ENCODE results near the gene FAM168A. TPM values are rescaled to one million over a fixed set of nuclear protein-coding genes. Genes with fewer than 3 reads are reported as not detected.

The FAM168A gene
- total and polyA plus RNA-seq, 9 of the 15 experiments (the other 6 are each of a cell fraction or from before 2014, with no cell fraction given): 0.44 to 7.2 (median 2.9) TPM

- TF ChIP-seq RBM25 (IDR thresholded peaks at IDR 0.05; ENCODE audit: low read depth, low read length, severe bottlenecking): no peak
- no peak for TF ChIP-seq CHD4 (IDR thresholded peaks at IDR 0.05; ENCODE audit: insufficient read depth, insufficient replicate concordance, low read depth, low read length, poor library complexity, severe bottlenecking)
These were observed 166.5 kb downstream of the FAM168A start (continued) for GRCh38 chr11:73431396-73431795.

GRCh38 chr11:73430326-73430725 lies 167.6 kb downstream of the FAM168A start:
- POLR2A ChIA-PET: interaction anchor here (1.2 kb wide), 1 partner anchor 13 kb away, joined by 3 read pairs; no protein-coding TSS in a partner anchor
- H2AFZ ChIP-seq (ENCODE audit: low read depth, low read length): no peak overlapping the region
- FAIRE-seq (no peak), DNase-seq (ENCODE audit: extremely low read depth in 1 of 4, low spot score in 3 of 4) (no peak), ATAC-seq (no peak)
- peaks cover 3% of the 10 kb centered on the region; the same call in 1 of the 2 replicates for H4K20me1 ChIP-seq (replicated peaks; ENCODE audit: control insufficient read depth, insufficient read depth, low read length)
- H3K4me1 ChIP-seq (replicated peaks in 1 of 2; ENCODE audit: control insufficient read depth in 2 of 2, insufficient read depth in 2 of 2, low read length in 2 of 2): no peaks in the 10 kb centered on the region
- H3K4me3 ChIP-seq: no peak overlapping the region
- H3K9ac ChIP-seq (ENCODE audit: insufficient read depth in 1 of 2, low read depth in 2 of 2, low read length in 2 of 2): no peak overlapping the region
- no peaks in the 10 kb centered on the region for H3K36me3 ChIP-seq (ENCODE audit: control insufficient read depth, insufficient read depth, low read length)
- H3K27ac ChIP-seq (ENCODE audit: extremely low read depth, low read depth, low read length): no peak overlapping the region
- CTCF ChIA-PET (ENCODE audit: low intra/inter-chr PET ratio): no interaction called here
- no peaks in the 10 kb centered on the region for H3K9me3 ChIP-seq (replicated peaks; ENCODE audit: control insufficient read depth, insufficient read depth, low read depth, low read length)
- intact Hi-C loops (cut with micrococcal nuclease): no loop called here
- no peaks in the 10 kb centered on the region for H3K27me3 ChIP-seq (ENCODE audit: control insufficient read depth in 2 of 2, insufficient read depth in 2 of 2, low read length in 2 of 2)
- H3K79me2 ChIP-seq (ENCODE audit: control insufficient read depth, insufficient read depth, low read length): no peaks in the 10 kb centered on the region
- H3K9me1 ChIP-seq (ENCODE audit: control insufficient read depth, insufficient read depth, low read length): no peaks in the 10 kb centered on the region
- 58% methylated on average over 4 of the region's 4 CpGs for WGBS (ENCODE audit: insufficient coverage, low coverage, missing lambda C conversion rate)
- in situ Hi-C loops (cut with MboI): no loop called here
- no peak overlapping the region for H3K4me2 ChIP-seq (ENCODE audit: insufficient read depth, low read length)
- BruUV-seq (replicated peaks): no TSS peak
- no peak for TF ChIP-seq ZNF274 (IDR thresholded peaks at IDR 0.05; ENCODE audit: borderline replicate concordance, low read depth, low read length)
- TF ChIP-seq DMBX1 (CRISPR knock-in tag; IDR thresholded peaks at IDR 0.05; ENCODE audit: borderline replicate concordance): no peak
- TF ChIP-seq CEBPB (tag; IDR thresholded peaks at IDR 0.05): no peak
- TF ChIP-seq MLX (CRISPR knock-in tag; conservative IDR thresholded peaks at IDR 0.05): no peak
- no peak for TF ChIP-seq ETV1 (tag; conservative IDR thresholded peaks at IDR 0.05; ENCODE audit: low read depth)
- no peak for TF ChIP-seq THAP7 (CRISPR knock-in tag; IDR thresholded peaks at IDR 0.05)
- no peak for TF ChIP-seq SRSF7 (optimal IDR thresholded peaks at IDR 0.05; ENCODE audit: low read depth, low read length)
- no peak for TF ChIP-seq EZH2 (IDR thresholded peaks at IDR 0.05; ENCODE audit: borderline replicate concordance, low read depth, low read length)
- TF ChIP-seq ZNF318 (IDR thresholded peaks at IDR 0.05; ENCODE audit: borderline replicate concordance in 1 of 2, low read depth in 1 of 2): no peak
